KMS-11 (cell line): ENCODE measurements around the gene HSPB2.

Experiments used
- H2AFZ ChIP-seq: fragments of 200-600 bp; sonication (generic); 2 replicates; pipeline ENCODE4 v1.6.1; 2016; ENCODE audit warnings: antibody characterized with exemption, mixed run types, low read depth
- H3K27ac ChIP-seq: fragments of 200-600 bp; sonication (generic); 2 replicates; pipeline ENCODE4 v1.6.1; 2016; ENCODE audit warnings: mild to moderate bottlenecking, mixed run types
- H3K27me3 ChIP-seq: fragments of 200-600 bp; sonication (generic); 2 replicates; pipeline ENCODE4 v1.6.1; 2017; ENCODE audit warnings: mild to moderate bottlenecking, low read depth, mixed run types, moderate library complexity; ENCODE audit not compliant: insufficient read depth
- H3K36me3 ChIP-seq: fragments of 200-600 bp; sonication (generic); 2 replicates; pipeline ENCODE4 v1.6.1; 2017; ENCODE audit warnings: mild to moderate bottlenecking, mixed run types; ENCODE audit not compliant: insufficient read depth
- H3K4me1 ChIP-seq: fragments of 200-600 bp; sonication (generic); 2 replicates; pipeline ENCODE4 v1.6.1; 2016; ENCODE audit warnings: mild to moderate bottlenecking, low read depth, mixed run types; ENCODE audit not compliant: poor library complexity, severe bottlenecking
- H3K4me2 ChIP-seq: fragments of 200-600 bp; sonication (generic); 2 replicates; pipeline ENCODE4 v1.7.0; 2016; ENCODE audit warnings: mild to moderate bottlenecking, mixed run types
- H3K4me3 ChIP-seq: fragments of 200-600 bp; sonication (generic); IDR thresholded peaks from 2 replicates; pipeline ENCODE4 v1.6.1; 2017; ENCODE audit warnings: low read depth, low read length, mixed read lengths; ENCODE audit not compliant: insufficient read depth
- H3K79me2 ChIP-seq: fragments of 200-600 bp; sonication (generic); 2 replicates; pipeline ENCODE4 v1.6.1; 2016; ENCODE audit warnings: low read depth, mixed run types; ENCODE audit not compliant: insufficient read depth
- H3K9ac ChIP-seq: fragments of 200-600 bp; sonication (generic); 2 replicates; pipeline ENCODE4 v1.6.1; 2016; ENCODE audit warnings: mild to moderate bottlenecking, mixed run types
- H4K20me1 ChIP-seq: fragments of 200-600 bp; sonication (generic); 2 replicates; pipeline ENCODE4 v1.6.1; 2016; ENCODE audit warnings: mild to moderate bottlenecking, mixed run types; ENCODE audit not compliant: insufficient read depth
- TF ChIP-seq, protein P1 (sequence below): fragments of 200-600 bp; sonication (generic); conservative IDR thresholded peaks from 2 replicates; pipeline ENCODE4 v1.6.1; 2017; ENCODE audit warnings: low read depth, mild to moderate bottlenecking, antibody characterized with exemption, low read length, moderate library complexity, mixed read lengths

The HSPB2 gene

DNA sequence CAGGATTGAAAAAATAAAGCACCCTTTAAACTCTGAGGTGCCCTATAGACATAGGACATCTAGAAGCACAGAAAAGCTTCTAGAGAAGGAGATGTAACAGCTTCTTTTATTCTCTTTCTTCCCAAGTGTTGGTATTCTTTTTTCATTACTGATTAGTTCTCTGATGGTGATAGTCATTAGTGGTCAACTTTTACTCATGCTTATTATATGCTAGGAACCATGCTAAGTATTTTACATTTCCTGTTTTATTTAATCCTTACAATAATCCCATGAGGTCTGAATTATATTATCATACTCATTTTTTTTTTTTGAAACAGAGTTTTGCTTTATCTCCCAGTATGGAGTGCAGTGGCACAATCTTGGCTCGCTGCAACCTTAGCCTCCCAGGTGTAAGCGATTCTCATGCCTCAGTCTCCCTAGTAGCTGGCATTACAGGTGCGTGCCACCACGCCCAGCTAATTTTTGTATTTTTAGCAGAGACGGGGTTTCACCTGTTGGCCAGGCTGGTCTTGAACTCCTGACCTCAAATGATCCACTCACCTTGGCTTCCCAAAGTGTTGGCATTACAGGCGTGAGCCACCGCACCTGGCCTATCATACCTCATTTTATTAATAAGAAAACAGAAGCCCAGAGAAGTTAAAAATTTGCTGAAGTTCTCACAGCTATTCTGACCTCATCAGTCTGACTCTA, 9.2 kb downstream of the HSPB2 start:
- H3K9ac ChIP-seq, result no peak overlapping the region
- TF ChIP-seq, protein P1, sequence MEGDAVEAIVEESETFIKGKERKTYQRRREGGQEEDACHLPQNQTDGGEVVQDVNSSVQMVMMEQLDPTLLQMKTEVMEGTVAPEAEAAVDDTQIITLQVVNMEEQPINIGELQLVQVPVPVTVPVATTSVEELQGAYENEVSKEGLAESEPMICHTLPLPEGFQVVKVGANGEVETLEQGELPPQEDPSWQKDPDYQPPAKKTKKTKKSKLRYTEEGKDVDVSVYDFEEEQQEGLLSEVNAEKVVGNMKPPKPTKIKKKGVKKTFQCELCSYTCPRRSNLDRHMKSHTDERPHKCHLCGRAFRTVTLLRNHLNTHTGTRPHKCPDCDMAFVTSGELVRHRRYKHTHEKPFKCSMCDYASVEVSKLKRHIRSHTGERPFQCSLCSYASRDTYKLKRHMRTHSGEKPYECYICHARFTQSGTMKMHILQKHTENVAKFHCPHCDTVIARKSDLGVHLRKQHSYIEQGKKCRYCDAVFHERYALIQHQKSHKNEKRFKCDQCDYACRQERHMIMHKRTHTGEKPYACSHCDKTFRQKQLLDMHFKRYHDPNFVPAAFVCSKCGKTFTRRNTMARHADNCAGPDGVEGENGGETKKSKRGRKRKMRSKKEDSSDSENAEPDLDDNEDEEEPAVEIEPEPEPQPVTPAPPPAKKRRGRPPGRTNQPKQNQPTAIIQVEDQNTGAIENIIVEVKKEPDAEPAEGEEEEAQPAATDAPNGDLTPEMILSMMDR, result no peak
- no peaks in the 10 kb centered on the region for H3K36me3 ChIP-seq
- H3K4me1 ChIP-seq, result peaks cover 22% of the 10 kb centered on the region
- no peak overlapping the region for H3K4me3 ChIP-seq
- no peaks in the 10 kb centered on the region for H3K27me3 ChIP-seq
- no peaks in the 10 kb centered on the region for H4K20me1 ChIP-seq
- no peak overlapping the region for H3K4me2 ChIP-seq
- no peaks in the 10 kb centered on the region for H3K79me2 ChIP-seq
- H3K27ac ChIP-seq, result no peak overlapping the region
- no peak overlapping the region for H2AFZ ChIP-seq

DNA sequence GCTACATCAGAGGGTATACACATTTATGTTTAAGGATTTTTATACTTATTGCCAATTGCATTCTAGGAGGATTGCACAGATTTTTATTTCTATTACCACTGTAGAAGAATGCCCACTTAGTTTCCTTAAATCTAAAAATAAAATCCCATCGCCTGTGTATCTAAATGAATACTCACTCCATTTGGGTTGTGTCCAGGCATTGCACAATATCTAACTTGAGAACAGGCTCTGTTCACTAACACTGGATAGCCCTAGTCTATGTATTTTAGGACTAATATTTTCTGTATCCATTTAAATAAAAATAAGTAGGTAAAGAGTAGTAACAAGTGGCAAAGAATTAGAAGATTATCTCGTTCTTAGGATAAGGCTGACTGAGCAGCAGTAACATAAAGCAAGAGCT, 10.3 kb downstream of the HSPB2 start:
- Histone ChIP-seq H3K4me2 (no peak overlapping the region), H3K27ac (no peak overlapping the region)
- TF ChIP-seq, protein P1, result no peak

DNA sequence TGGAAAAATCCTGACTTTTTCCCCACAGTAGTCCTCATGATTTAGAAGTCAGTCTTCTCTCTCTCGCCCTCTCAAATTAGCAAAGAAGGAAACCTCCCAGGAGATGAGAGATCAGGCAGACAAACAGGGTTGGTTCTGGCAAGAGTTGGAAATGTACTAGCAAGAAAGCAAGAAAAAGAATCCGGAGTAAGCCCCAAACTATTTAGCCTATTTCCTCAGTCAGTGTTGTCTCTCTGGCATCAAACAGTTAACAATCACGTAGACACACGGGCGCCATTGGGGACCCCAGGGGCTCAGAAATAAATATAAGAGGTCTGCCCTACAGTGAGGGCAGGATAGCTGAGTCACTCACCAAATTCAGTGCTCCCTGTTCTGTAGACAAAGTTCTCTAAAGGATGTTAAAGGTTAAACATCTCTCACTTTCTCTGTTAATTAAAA, 10.8 kb downstream of the HSPB2 start:
- peaks cover 21% of the 10 kb centered on the region for H3K4me1 ChIP-seq
- TF ChIP-seq, protein P1, result no peak
- no peaks in the 10 kb centered on the region for H4K20me1 ChIP-seq
- no peak overlapping the region for H3K9ac ChIP-seq
- H3K4me3 ChIP-seq, result no peak overlapping the region
- H3K4me2 ChIP-seq, result no peak overlapping the region
- no peaks in the 10 kb centered on the region for H3K27me3 ChIP-seq
- no peak overlapping the region for H3K27ac ChIP-seq
- H3K36me3 ChIP-seq, result no peaks in the 10 kb centered on the region
- H3K79me2 ChIP-seq, result no peaks in the 10 kb centered on the region
- H2AFZ ChIP-seq, result no peak overlapping the region

More for the DNA sequence above, 10.3 kb downstream of the HSPB2 start:
- H3K36me3 ChIP-seq, result no peaks in the 10 kb centered on the region
- H3K4me1 ChIP-seq, result peaks cover 22% of the 10 kb centered on the region
- no peak overlapping the region for H3K4me3 ChIP-seq
- no peak overlapping the region for H2AFZ ChIP-seq
- no peaks in the 10 kb centered on the region for H3K79me2 ChIP-seq
- no peaks in the 10 kb centered on the region for H3K27me3 ChIP-seq
- no peak overlapping the region for H3K9ac ChIP-seq
- H4K20me1 ChIP-seq, result no peaks in the 10 kb centered on the region

DNA sequence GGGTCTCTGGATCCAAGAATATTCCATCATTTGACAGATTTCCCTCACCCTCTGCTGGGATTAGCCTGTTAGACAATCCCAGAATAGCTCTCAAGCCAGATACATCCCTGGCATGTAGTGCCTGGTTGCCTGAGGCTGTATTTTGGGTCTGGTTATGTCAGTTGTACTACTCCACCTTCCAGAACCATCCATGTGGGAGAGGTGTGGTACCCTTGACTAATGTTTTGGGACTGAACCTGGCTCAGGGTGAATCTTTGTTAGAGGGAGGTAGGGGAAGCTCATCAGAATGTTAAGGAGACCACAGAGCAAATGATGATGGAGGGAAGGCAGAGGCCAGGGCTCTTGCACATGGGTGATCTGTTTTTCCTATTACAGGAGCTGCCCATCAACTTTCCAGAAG, 11.4 kb downstream of the HSPB2 start:
- Histone ChIP-seq H3K4me2 (no peak overlapping the region), H4K20me1 (no peaks in the 10 kb centered on the region), H2AFZ (no peak overlapping the region), H3K36me3 (no peaks in the 10 kb centered on the region), H3K4me3 (no peak overlapping the region), H3K4me1 (peaks cover 16% of the 10 kb centered on the region), H3K9ac (no peak overlapping the region), H3K79me2 (no peaks in the 10 kb centered on the region), H3K27ac (no peak overlapping the region), H3K27me3 (no peaks in the 10 kb centered on the region)
- TF ChIP-seq, protein P1, result no peak
